Endometrium (tissue), 2 donors: ENCODE results near the gene ITGAV.

Experiments
- FAIRE-seq: peaks from 2 replicates; lab custom pipeline; 2012; peaks lifted over from hg19 to GRCh38; lab: Jason Lieb, UNC
- donor health status: control.
- donor health status: control.

ITGAV gene

DNA sequence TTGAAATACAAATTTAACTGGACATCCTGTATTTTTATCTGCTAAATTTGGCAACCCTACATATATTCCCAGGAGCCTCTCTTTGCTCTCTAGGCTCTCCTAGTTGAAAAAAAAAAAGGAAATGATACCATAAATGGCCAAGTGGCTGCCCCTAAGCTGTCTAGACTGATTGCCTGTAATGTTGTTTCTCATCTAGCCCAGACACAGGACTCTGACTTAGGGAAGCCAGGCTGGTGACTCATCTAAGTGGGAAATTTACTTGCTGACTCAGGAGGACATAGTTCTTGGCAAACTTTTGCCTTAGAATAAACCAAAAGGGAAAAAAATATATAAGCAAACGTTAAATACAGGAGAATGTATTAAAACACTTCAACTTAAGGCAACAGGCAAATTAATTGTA, 14.6 kb upstream of the ITGAV start:
- peak; percentile 51 for FAIRE-seq

DNA sequence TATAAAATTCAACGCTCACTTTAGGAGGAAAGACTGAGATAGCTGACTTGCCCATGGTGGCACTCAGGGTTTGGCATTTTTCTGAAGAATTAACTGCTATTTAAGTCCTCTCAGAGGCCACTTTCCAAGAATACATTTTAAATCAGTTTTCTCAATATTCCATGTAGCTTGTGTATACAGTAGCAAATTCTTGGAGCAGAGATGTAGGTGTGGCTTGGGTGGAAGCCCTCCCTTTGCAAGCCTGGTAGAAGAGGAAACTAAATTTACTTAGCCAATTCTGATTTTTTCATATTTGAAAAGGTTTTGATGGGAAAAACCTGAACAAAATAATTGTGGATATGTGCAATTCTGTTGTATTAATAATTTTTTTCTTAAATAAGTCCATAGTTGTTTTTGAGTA, 14.0 kb upstream of the ITGAV start:
- FAIRE-seq: no peak

DNA sequence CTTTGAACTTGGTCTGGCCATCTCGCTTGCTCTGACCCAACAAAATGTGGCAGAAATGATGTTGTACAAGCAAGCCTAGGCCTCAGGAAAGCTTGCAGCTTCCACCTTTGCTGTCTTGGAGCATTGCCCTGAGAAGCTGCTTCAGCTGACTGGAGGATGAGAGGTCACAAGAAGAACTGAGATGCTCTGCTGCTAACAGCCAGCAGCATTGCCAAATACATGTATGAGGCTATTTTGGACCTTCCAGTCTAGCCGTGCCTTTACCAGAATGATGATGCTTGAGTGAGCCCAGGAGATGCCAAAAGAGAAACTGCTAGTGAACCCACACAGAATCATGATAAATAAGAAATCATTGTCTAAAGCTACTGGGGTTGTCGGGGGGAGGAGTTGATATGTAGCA, 13.2 kb upstream of the ITGAV start:
- FAIRE-seq: no peak

DNA sequence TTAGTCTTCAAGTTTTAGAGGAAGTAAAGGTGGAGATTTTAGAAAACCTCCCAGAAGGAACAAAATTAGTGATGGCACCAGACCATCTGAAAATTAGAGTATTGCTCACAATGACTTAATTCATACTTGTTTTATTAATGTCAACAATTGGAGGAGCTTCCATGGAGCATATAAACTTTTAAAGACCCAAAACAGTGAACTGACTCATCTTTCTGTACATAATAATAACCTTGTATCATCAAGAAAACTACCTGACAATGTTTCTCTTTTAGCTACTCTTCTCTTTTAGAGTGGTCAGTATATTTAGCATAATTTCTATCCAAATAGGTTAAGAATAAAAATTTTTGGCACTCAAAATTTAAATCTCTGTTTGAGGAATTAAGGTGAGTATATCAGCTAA, 7.2 kb upstream of the ITGAV start:
- no peak for FAIRE-seq

- no peak for FAIRE-seq
Measured at GRCh38 chr2:186584053-186584452, 5.8 kb upstream of the ITGAV start.

DNA sequence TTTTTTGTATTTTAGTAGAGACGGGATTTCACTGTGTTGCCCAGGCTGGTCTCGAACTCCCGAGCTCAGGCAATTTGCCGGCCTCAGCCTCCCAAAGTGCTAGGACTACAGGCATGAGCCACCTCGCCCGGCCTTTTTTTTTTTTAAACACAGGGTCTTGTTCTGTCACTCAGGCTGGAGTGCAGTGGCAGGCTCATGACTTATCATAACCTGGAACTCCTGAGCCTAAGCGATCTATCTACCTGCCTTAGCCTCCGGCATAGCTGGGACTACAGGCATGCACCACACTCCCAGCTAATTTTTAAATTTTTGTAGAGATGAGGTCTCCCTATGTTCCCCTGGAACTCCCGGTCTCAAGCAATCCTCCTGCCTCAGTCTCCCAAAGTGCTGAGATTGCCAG, 1.4 kb upstream of the ITGAV start:
- no peak for FAIRE-seq

GRCh38 chr2:186588940-186589611, 780 bp upstream of the ITGAV start:
- FAIRE-seq: no peak

GRCh38 chr2:186590350-186590758, 498 bp downstream of the ITGAV start:
- FAIRE-seq: no peak

DNA sequence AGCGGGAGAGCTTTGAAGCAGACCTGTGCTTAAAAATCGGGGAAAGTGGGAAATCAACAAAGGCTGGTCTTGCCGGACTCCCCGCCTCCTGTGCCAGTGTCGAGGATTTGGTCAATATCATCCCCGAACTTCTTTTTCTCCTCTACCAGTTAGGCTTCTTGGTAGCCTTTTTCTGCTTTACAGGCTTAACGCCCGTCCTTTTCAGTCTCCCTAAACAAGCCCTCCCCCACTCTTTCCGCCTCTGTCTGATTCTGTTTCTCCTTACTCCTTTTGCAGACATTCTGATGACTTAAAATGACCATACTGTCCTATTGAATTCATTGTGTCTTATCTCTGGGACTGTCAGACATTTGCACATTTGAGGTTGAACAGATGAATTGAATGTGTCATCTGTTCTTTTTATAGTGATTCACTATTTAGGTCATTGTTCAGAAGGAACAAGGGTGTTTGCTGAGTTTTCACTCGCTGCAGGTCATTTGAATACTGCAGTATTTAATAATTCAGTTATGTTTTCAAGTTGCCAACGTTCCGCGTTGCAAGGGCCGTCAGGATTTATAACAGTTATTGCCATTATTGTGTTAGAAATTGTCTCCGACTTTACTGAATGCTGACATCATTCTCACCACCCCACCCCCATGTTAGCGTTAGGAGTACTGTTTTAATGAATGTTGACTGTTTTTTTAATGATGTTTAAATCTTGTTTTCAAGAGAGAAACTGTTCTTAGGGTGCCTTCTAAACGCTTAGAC, 1.1 kb downstream of the ITGAV start:
- no peak for FAIRE-seq

GRCh38 chr2:186591506-186591890, 1.6 kb downstream of the ITGAV start:
- FAIRE-seq: no peak

DNA sequence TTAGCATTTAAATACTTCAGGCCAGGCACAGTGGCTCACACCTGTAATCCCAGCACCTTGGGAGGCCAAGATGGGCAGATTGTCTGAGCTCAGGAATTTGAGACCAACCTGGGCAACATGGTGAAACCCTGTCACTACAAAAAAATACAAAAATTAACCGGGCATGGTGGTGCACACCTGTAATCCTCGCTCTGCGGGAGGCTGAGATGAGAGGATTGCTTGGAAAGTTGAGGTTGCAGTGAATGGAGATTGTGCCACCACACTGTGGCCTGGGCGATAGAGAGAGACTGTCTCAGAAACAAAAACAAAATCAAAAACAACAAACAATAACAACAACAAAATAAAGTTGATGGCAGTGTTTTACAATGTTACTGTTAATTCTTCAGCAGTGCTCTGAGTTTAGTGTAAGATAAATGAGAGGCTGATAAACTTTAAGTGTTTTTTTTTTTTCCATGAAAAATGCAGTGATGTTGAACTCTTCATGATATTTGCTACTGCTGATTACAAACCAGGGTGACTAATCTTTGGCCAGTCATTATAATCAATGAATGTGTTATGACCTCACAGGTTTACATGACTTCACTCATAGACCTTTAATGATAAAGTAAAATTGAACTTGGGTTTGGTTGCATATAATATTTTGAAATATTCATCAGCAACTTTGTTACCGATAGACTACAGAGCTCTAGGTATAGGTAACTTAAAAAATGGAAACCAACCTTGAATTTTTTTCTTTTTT, 2.5 kb downstream of the ITGAV start:
- FAIRE-seq: no peak

GRCh38 chr2:186593523-186593922, 3.7 kb downstream of the ITGAV start:
- no peak for FAIRE-seq

- FAIRE-seq: no peak
Measured at GRCh38 chr2:186594001-186594722, 4.3 kb downstream of the ITGAV start.

DNA sequence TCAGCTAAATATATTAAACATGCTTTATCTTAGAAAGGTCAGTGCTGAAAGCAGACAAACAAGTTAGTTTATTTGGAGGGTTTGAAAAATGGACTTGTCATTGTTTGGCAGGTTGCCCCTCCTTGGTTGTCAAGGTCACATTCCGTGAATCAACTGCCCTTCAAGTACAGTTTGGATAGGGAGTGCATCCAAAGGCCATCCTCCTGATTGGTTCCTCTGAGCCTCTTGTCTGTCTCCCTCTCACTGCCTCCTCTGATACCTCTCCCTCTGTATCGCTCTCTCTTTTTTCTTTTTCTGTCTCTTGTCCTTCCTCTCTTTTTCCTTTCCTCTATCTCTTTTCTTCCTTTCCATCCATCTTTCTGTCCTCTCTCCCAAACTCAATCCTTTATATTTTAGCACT, 5.4 kb downstream of the ITGAV start:
- FAIRE-seq: no peak

DNA sequence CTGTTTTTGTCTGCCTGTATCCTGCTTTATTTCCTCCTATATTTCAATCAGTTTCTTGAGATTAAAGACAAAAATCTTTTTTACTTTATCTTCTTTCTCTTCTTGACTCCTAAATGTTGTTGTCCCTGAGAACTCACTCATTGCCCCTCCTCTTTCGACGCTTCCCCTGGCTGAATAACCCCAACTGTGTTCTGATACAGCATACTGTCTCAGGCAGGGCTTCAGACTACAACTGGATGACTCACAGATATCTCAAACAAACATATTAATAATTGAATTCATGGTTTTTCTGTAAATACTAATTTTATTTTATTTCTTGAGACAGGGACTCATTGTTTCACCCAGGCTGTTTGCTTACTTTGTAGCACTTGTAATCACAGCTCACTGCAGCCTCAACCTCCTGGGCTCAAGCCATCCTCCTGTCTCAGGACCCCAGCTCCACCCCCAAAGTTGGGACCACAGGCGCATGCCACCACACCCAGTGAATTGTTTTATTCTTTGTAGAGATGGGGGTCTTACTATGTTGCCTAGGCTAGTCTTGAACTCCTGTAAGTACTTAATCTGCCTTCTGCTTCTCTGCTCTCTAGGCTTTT, 9.4 kb downstream of the ITGAV start:
- FAIRE-seq: no peak

DNA sequence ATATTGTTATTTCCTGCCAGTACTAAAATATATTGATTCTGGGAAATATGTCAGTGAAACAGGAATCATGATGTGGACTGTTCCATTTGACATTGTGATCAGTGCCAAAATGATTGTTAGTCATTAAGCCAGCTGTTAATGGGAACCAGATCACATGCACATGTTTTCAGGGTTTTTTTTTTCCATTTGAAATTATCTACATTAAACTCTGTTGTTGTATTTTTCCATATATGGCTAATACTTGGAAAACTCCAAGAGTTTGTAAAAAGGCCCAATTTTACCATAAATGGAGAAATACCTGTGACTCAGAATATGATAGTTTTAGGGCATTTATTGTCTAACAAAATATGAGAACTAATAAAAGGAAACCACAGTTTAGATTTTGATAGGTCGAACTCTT, 13.4 kb downstream of the ITGAV start:
- peak; percentile 18 for FAIRE-seq

GRCh38 chr2:186605041-186605440, 15.2 kb downstream of the ITGAV start:
- FAIRE-seq: no peak

- no peak for FAIRE-seq
Measured at GRCh38 chr2:186607660-186608324, 17.9 kb downstream of the ITGAV start.

DNA sequence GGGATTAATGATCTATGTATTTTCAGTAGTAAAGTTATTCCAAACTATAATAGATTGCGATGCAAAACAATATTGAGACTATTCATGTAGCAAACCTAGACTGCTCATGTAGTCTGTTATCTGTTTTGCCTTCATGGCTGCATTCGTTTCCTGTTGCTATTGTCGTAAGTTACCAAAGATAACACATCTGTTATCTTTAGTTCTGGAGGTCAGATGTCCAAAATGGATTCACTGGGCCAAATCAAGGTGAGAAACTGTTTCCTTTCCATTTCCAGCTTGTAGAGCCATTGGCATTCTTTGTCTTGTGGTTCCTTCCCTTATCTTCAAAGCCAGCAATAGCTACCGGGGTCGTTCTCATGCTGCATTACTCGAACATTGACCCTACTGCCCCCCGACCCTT, 20.9 kb downstream of the ITGAV start:
- no peak for FAIRE-seq

- no peak for FAIRE-seq
Measured at GRCh38 chr2:186611526-186611925, 21.7 kb downstream of the ITGAV start.

DNA sequence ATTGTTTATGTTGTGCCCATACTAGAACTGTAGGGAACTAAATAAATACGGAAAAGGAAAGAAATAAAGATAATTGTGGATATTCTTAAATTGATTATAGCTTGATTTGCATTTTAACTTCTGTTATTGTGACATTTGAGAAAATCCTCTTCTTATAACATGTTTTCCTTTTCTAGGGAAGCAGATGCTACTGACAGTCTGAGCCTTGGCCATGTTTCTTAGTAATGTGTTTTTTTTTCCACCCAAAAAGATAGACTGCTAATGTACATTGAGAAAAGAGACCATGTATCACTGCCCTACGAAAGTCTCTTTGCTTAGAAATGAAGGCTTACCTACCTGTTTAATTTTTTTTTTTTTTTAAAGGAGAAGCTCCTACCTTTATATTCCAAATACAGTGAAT, 22.2 kb downstream of the ITGAV start:
- FAIRE-seq: no peak
